Stimulated activated CD8-positive, alpha-beta memory T cell treated with anti-CD3 and anti-CD28 coated beads, Interleukin-12 subunit alpha, Interleukin-12 subunit beta, amount 100 ng/mL, for 24 hours (primary cell): ENCODE data around the gene MYRIP.
"Not testable (repeated sequence)": the region's sequence is repeated elsewhere in the genome, so short reads cannot be mapped to it uniquely, and the experiment has no call there.

ENCODE experiments used
- DNase-seq: peaks from one replicate; pipeline ENCODE4 v3.0.0-alpha.2; 2020; ENCODE audit errors: extremely low read depth

MYRIP gene

GRCh38 chr3:39965997-39966396 lies 156.6 kb downstream of the MYRIP start:
- DNase-seq: no peak

- no peak for DNase-seq
Observed at GRCh38 chr3:39970982-39971381, 161.6 kb downstream of the MYRIP start.

DNA sequence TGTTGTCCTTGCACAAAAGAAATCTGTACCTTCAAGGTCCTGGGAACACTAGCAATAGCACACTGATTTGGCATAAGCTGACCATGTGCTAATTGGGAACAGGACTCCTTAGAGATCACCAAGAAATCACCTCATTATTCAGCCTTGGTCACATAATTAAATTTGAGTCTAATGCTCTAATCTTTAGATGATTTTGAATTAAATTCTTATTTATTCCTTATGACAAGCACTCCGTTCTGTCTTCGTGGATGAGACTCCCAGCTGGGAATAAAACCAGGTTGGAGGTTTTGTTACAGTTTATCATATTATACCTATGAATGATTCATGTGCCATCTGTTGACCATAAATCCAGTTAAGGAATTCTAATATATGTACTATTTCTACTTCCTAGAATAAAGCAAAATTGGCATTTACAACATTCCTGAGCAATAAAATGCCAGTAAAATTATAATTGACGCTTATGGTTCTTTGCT lies 162.2 kb downstream of the MYRIP start:
- DNase-seq: no peak

- DNase-seq: no peak
Observed at GRCh38 chr3:39972508-39972907, 163.1 kb downstream of the MYRIP start.

GRCh38 chr3:39977058-39977794 lies 167.8 kb downstream of the MYRIP start:
- no peak for DNase-seq

DNA sequence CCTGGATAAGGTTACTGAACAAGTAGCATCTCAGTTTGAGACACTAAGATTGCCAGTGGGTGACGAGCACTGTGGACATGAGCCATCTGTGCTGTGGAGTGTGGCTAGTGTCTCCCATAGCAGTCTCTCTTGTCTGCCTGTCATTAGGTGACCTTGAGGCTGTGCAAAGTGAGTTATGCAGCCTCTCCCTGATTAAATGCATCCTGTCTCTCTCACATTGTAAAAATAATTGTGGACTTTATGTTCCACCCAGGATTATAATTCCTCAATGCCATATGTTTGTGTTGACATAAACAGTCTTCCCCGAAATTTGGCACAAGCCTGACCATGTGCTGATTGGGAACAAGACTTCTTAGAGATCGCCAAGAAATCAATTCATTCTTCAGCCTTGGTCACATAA lies 168.9 kb downstream of the MYRIP start:
- no peak for DNase-seq

- DNase-seq: no peak
Observed at GRCh38 chr3:39980058-39980457, 170.6 kb downstream of the MYRIP start.

- DNase-seq: no peak
Observed at GRCh38 chr3:39980781-39981180, 171.4 kb downstream of the MYRIP start.

DNA sequence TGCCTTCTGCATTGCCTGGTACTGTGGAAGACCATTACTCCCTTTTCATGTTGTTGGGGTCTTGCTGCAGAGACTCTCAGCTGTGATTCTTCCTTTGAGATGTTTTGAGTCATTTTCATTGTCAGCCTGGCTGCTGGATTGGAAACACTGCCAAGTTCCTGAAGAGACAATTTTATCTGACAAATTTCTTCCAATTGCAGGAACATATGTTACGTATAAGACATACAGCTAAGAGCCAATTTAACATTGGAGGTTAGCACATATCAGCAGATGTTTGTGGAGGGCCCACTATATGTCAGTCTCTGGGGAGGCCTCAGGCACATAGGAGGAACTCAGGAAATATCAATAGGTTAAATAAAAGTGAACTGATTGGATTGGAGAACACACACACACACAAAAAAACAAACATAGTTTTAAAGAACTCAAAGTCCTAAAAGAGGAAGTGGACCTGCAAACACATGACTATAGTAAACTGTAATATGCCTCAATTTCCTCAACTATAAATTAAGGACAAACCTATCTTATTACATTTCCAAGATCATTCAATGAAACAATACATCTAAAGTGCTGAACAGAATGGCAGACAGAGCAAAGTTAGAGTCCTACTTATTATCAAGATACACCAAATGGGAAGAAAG lies 172.3 kb downstream of the MYRIP start:
- DNase-seq: no peak

- DNase-seq: no peak
Observed at GRCh38 chr3:39982665-39983357, 173.4 kb downstream of the MYRIP start.

GRCh38 chr3:39989746-39990145 lies 180.3 kb downstream of the MYRIP start:
- DNase-seq: no peak

GRCh38 chr3:39990532-39990931 lies 181.1 kb downstream of the MYRIP start:
- DNase-seq: no peak

DNA sequence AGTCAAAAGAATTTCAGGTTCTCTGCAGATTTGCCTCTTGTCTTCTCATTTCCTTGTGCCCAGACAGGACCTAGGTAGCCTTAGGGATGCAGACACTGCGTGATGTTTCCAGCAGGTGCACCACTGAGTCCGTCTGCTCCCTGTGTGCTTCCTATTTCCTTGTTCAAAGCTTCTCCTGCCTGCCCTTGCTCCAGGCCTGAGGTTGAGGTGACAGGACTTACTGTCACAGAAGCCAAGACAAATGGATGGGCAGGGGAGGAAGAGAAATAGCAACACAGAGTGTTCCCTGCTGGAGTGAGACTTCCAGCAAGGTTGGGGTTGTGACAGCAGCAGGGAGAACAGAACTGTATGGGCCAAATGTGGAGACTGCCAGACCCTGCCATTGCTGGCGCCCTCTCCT lies 199.4 kb downstream of the MYRIP start:
- DNase-seq: no peak

GRCh38 chr3:40009991-40010390 lies 200.6 kb downstream of the MYRIP start:
- no peak for DNase-seq

GRCh38 chr3:40012381-40012780 lies 203.0 kb downstream of the MYRIP start:
- no peak for DNase-seq

- DNase-seq: no peak
Observed at GRCh38 chr3:40016391-40016790, 207.0 kb downstream of the MYRIP start.

- DNase-seq: no peak
Observed at GRCh38 chr3:40018369-40018768, 209.0 kb downstream of the MYRIP start.

- DNase-seq: no peak
Observed at GRCh38 chr3:40019376-40019775, 210.0 kb downstream of the MYRIP start.

- DNase-seq: no peak
Observed at GRCh38 chr3:40020689-40021088, 211.3 kb downstream of the MYRIP start.

- no peak for DNase-seq
Observed at GRCh38 chr3:40021338-40021737, 211.9 kb downstream of the MYRIP start.

DNA sequence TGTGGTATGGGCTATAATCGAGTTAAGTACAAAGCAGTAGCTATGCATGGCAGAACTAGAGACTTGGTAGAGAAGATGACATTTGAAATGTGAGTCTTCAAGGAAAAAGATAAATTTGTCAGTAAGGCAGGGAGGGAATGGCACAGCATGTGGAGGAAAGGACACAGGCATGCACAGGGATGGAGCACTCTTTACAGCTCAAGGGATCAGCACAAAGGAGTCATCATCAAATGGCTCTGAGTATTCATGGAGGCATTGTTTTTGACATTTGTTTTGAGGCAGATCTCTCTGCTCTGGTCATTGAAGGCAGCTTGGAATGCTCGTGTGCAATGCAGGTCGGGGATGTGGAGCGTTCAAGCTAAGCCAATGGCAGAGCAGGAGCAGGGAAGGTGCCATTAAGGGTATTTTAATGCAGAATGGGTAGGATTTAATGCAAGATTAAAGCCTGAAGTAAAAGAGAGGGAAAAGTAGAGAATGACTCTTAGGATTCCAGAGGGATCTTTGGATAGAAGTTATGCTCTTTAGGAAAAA lies 213.0 kb downstream of the MYRIP start:
- no peak for DNase-seq

DNA sequence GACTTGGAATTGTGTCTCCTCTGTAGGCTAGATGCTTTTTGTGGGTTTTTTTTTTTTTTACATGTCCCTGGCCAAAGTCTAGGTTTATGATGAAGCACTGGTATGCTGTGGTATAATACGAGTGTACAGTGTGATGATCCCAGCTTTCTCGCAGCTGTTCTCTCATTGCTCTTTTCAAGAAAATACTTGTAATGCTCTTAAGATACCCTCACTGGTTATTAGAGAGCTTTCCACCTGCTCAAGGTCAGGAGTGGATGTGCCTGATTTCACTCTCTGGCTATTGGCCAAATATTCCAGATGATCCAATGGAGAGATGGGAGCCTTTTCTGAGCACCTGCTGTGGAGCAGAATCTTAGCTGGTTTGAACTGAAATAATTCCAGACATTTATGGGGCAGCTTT lies 215.1 kb downstream of the MYRIP start:
- no peak for DNase-seq

- DNase-seq: not testable (repeated sequence)
Observed at GRCh38 chr3:40025892-40026291, 216.5 kb downstream of the MYRIP start.
